RWPE1 (cell line): ENCODE measurements around the gene UGT1A1.

Source experiments
- CTCF ChIA-PET: fragments of 350-600 bp; sonication (Branson Sonifier 250); formaldehyde crosslinking; extraction: SDS; loops from one replicate; lab custom pipeline; 2021; lab: Yijun Ruan, JAX
- POLR2A ChIA-PET: fragments of 400-600 bp; formaldehyde crosslinking; extraction: SDS; loops from one replicate; lab custom pipeline; 2020; ENCODE audit warnings: antibody characterized with exemption; ENCODE audit not compliant: low non-redundant PET; lab: Yijun Ruan, JAX
- DNase-seq: peaks from one replicate; pipeline ENCODE4 v3.0.0; 2012; ENCODE audit warnings: low spot score
- H3K27ac ChIP-seq: fragments of 450-650 bp; 2 replicates; pipeline ENCODE4 v1.5.1; 2017
- CTCF ChIP-seq: fragments of 450-650 bp; conservative IDR thresholded peaks from 2 replicates; pipeline ENCODE4 v1.5.1; 2017; ENCODE audit warnings: low read depth, mild to moderate bottlenecking

The UGT1A1 gene

GRCh38 chr2:233799716-233800115 lies 39.6 kb downstream of the UGT1A1 start:
- DNase-seq, result no peak
- no peak for TF ChIP-seq CTCF
- ChIA-PET CTCF (interaction anchor here (0.6 kb wide), 2 partner anchors 250 to 356 kb away, joined by 3 read pairs; no protein-coding TSS in a partner anchor), POLR2A (no interaction called here)
- no peak overlapping the region for H3K27ac ChIP-seq

- TF ChIP-seq CTCF, result no peak
- no peak for DNase-seq
- ChIA-PET CTCF (interaction anchor here (0.6 kb wide), 1 partner anchor 356 kb away, joined by 3 read pairs; no protein-coding TSS in a partner anchor), POLR2A (no interaction called here)
- no peak overlapping the region for H3K27ac ChIP-seq
These were observed 40.1 kb downstream of the UGT1A1 start for GRCh38 chr2:233800208-233800607.

GRCh38 chr2:233801357-233802131 lies 41.5 kb downstream of the UGT1A1 start:
- peak; percentile 20 for DNase-seq
- no peak for TF ChIP-seq CTCF
- POLR2A ChIA-PET, result no interaction called here
- H3K27ac ChIP-seq, result no peak overlapping the region
- CTCF ChIA-PET, result no interaction called here

- ChIA-PET POLR2A (no interaction called here), CTCF (no interaction called here)
- no peak for TF ChIP-seq CTCF
- no peak overlapping the region for H3K27ac ChIP-seq
- no peak for DNase-seq
These were observed 42.2 kb downstream of the UGT1A1 start for GRCh38 chr2:233802132-233802815.

GRCh38 chr2:233803292-233803911 lies 43.3 kb downstream of the UGT1A1 start:
- no peak for DNase-seq
- H3K27ac ChIP-seq, result no peak overlapping the region
- TF ChIP-seq CTCF, result no peak
- POLR2A ChIA-PET, result no interaction called here
- CTCF ChIA-PET, result interaction anchor here (0.6 to 0.7 kb wide), 2 partner anchors 319 to 1306 kb away, joined by 3 to 4 read pairs; no protein-coding TSS in a partner anchor

- POLR2A ChIA-PET, result no interaction called here
- TF ChIP-seq CTCF, result no peak
- H3K27ac ChIP-seq, result no peak overlapping the region
These were observed 43.9 kb downstream of the UGT1A1 start for GRCh38 chr2:233803994-233804393.

More at GRCh38 chr2:233803994-233804393, 43.9 kb downstream of the UGT1A1 start:
- DNase-seq, result no peak
- CTCF ChIA-PET, result interaction anchor here (0.6 kb wide), 1 partner anchor 320 kb away, joined by 4 read pairs; no protein-coding TSS in a partner anchor
